DMS79 treated with DMSO at 0.1 percent for 48 hours (cell line): Measurements from ENCODE around the gene CHST3.

ENCODE experiments used
- DNase-seq: peaks from one replicate; lab custom pipeline; 2025; lab: John Stamatoyannopoulos, UW

The CHST3 gene

DNA sequence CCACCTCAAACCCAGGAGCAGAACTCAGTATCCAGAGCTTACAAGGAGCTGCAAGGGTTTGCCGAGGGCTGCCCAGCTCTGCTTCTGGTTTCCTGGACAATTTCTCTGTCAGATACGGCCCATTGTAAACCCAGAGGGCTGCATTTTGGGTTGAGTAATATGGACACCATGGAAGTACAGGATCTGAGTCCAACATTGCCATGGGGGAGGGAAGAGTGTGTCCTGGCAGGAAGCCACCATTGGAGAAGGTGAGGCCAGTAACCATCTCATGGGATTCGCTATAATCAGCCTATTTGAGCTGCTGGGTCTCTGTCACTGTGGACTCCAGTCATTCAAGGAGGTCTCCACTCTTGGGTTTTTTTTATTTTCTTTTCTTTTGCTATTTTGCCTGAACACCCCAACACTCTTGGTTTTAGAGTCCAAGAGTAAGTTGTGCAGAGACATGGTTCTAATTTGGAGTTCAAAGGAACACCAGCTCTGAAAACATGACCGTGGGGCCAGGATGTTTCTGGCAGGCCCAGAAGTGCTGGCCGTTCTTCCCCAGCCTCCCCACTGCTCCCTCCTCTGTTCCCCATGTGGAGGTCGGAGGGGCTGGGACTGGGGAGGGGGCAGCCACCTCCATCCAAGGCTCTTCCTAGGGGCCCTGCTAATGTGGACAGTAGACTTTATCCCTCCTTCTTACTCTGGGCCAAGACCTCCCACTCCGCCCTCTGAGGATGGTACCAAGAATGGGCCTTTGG lies 46.2 kb downstream of the CHST3 start:
- no peak for DNase-seq

DNA sequence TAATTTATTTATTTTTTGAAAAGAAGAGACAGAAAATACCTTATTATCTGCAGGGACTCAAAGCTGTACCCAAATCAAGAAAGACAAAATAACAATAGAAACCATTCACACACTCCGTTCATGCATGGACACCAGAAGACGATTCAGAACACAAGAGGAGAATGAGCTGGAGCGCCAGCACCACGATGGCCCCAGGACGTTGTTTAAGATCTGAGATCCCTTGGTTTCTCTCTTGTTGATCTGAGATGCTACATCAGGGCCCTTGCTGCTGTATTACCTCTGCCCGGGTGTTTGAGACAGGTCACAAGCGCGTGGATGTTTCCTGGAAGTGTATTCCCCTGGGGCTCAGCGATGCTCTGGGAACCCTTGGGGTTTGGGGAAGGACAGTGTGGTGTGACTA lies 46.8 kb downstream of the CHST3 start:
- DNase-seq, result no peak

DNA sequence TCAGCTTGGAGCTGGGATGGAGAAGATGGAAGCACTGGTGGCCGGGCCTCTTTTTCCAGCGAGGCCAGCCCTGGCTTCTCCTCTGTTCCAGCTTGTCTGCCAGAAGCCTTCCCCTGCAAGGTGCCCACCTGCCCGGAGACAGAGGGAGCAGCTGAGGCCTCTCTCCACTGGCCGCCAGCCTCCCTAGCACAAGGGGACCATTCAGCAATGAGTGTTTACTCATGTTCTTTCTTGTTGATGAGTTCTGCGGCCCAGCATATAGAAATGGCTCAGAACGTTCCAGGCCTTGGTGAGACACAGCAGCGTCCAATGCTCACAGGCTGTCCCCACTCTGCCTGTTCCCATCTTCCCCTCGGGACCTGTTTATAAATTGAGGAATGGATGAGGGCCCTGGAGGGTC lies 47.3 kb downstream of the CHST3 start:
- no peak for DNase-seq

DNA sequence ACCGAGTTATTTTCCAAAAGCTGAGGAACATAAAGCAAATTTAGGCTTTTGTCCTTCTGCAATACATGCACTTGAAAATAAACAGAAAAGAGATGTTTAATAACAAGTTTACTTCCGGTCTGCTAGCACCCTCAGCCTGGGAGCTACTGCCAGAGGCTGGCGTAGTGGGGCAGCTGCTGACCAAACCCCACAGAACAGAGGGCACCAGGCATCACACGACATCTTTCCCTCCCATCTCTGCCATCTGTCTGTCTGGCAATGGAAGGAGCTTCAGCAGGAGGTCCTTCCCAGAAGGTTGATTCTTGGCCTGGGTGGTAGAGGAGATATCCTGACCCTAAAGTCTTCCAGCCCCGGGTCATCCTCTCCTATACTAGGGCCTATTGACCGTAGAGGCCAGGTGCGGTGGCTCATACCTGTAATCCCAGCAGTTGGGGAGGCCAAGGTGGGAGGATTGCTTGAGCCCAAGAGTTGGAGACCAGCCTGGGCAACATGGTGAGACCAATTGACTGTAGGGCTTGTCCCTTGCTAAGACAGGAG lies 47.8 kb downstream of the CHST3 start:
- DNase-seq, result no peak

DNA sequence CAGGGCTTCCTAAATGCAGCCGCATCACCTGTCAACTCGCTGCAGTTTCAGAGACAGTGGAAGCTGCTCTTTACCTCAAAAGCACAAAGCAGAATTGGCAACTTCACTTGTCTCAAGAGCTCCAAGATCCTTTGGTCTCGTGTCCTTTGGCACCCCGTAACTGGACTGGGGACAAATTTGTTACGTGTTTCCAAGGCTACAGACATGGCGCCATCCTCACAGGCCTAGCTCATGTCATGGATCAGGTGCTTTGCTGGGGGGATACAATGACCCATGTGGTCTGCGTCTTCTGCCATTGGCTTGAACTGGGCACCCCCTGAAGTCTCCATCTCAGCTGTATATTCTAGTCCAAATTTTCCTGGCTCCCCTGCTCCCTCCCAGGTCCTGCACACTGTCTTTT lies 48.6 kb downstream of the CHST3 start:
- no peak for DNase-seq

DNA sequence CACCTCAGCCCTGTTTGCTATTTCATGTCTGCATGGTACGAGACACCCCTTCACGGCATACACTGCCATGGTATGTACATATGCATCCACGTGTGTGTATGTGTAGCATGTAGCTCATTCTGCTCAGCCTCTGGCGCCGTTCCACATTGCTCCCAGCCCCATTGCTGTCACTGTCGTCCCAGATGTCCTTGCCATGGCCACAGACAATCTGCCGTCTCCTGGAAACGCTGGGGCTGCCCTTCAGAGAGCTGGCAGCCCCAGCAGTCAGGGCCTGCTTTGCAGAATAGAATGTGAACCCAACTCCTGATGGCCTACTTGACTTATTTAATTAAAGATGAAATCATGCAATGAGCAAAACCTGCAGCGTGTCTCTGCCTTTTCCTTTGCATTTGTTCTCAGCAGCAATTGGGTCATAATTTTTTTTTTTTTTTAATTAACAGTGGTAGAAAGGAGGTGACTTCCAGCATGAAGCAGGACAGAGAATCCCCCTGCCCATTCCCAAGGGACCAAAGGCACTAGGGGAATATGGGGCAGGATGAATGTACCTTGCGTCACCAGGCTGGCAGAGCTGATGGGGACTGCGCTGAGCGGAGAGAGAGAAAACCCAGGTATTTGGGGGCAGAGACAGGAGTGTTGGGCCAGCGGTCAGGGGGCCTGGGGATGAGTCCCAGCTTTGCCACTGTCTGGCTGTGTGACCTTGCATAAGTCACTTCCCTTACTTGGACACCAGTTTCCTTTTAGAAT lies 49.2 kb downstream of the CHST3 start:
- DNase-seq, result no peak

DNA sequence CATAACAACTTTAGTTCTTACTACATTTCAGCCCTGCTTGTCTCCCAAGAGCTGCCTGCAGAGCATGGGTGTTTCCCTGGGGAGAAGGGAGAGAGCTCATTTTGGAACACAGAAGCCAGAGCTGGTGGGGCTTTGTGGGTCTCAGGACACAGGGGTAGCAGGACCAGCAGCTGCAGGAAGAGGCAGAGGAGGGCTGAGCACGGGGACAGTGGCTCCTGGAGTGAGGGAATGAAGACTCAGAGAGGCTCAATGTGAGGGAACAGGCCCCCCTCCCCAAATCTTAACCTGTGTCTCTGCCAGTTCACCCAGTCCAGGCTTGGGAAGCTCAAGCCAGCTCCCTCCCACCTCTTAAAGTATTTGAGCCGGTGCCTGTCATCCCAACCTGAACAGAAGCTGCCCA lies 50.0 kb downstream of the CHST3 start:
- no peak for DNase-seq

DNA sequence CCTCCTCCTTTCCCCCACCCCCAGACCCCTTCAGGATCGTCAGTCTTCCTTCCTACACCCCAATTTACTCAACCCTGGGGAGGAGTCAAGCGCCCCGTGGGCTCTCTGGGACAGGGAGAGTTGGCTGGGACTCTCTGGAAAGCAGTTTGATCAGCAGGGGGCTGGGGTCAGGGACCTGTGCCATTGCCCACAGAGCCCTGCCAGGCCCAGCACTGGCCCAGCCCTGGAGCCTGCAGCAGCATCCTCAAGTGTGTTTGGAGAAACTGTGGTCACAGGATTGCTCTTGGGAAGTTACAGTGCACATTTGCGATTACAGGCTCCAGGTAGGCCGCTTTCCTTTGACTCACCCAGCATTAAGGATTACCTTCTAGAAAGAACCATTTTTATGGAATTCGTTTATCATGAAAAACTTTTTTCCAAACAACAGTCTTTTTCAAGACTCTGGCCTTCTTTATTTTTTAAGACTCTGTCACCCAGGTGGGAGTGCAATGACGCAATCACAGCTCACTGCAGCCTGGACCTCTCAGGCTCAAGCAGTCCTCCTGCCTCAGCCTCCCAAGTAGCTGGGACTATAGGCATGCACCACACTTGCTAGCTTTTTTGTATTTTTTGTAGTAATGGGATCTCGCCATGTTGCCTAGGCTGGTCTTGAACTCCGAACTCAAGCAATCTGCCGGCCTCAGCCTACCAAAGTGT lies 50.7 kb downstream of the CHST3 start:
- no peak for DNase-seq

DNA sequence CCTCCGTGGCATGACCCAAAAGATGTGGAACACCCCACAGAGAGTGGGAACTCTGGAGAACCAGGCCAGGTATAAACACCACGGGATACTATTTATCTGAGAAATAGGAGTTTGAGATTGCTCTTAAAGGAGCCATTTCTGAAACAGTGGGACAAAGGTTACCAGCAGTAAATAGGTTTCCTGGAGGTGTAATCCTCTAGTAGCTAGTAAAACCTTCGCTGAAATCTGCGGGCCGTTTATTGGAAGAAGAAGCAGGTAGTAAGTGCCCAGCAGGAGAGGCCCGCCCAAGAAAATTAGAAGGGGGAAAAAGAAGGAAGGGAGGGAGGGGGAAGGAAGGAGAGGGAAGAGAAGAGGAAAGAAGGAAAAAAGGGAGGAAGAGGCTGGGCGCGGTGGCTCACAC lies 51.6 kb downstream of the CHST3 start:
- DNase-seq, result no peak

DNA sequence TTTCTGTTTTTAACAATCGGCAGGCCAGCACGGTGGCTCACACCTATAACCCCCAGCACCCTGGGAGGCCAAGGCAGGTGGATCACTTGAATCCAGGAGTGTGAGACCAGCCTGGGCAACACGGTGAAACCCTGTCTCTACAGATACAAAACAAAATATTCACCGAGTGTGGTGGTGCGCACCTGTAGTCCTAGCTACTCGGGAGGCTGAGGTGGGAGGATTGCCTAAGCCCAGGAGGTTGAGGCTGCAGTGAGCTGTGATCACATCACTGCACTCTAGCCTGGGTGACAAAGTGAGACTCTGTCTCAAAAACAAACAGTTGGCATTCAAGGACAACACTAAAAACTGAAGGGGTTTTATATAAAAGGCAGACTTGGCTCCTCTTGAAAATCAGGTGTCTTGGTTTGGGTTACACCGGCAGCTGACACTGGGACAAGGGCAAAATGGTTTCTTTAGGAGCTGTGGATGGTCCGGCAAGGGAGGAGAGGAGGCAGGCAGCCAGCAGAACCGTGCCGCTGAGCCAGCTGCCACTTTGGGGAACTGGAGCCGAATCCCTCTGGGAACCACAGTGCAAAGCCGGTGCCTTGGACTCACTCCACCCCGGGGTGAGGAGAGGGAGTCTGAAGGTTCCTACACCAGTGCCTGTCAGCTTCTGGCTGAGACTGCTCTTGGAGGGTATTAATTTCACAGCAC lies 52.6 kb downstream of the CHST3 start:
- no peak for DNase-seq

DNA sequence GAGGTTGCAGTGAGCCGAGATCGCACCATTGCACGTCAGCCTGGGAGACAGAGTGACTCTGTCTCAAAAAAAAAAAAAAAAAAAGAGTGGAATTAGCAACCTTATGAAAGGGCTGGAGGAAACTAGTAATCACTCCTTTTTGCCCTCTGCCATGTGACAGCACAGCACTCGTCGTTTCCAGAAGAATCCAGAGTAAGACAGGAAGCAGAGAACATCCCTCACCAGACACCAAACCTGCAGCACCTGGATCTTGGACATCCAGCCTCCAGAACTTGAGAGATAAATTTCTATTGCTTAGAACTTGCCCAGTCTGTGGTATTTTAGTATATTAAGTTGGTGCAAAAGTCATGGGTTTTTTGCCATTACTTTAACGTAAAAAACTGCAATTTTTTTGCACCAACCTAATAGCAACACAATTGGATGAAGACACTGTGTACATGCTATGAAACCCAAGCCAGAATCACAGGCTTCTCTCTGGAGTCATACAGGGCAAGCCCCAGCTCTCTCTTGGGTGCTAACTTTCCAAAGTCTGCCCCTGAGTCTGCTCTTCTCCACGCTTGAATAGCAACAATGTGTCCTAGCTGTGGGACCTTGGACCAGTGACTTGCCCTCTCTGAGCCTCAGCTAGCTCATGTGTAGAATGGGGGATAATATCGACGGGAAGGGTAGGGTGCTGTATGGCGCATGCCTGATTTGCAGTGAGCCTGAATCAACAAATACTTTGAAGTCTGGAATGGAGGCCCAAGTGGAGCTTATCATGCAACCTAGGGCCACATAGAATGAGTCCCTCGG lies 55.1 kb downstream of the CHST3 start:
- no peak for DNase-seq

DNA sequence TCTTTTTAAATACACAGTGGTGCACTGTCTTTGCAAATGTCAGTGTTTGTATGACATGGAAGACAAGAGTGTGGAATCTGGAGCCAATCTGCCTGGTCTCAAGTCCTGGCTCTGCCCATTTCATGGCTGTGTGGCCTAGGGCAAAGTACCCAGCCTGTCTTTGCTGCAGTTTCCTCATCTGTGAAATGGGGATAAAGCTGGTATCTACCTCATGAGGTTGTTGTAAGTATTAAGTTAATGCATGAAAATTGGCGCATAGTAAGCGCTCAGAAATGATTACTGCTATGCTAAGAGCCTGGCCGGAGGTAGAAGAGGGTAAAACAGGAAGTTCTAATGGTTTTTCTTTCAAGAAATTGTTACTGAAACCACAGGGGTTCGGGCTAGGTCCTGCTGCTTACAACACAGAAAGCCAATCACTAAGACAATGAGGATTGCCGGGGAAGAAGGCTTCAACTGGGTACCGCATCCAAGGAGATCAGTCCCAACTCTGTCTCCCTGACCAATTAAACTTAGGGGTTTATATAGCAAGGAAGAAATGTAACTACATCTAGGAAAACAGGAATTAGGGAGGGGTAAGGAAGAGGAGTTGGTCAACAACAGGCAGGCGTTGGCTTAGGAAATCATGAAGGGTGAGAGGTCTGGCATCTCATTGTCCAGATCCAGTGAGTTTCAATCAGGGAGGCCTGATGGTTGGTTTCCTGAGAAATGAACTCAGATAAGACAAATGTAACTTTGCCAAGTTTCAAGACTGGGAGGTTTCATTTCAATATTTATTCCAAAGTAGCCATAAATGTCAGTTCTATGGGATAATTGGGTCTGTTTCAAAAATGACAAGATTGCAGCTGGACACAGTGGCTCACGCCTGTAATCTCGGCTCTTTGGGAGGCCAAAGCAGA lies 57.0 kb downstream of the CHST3 start:
- no peak for DNase-seq

DNA sequence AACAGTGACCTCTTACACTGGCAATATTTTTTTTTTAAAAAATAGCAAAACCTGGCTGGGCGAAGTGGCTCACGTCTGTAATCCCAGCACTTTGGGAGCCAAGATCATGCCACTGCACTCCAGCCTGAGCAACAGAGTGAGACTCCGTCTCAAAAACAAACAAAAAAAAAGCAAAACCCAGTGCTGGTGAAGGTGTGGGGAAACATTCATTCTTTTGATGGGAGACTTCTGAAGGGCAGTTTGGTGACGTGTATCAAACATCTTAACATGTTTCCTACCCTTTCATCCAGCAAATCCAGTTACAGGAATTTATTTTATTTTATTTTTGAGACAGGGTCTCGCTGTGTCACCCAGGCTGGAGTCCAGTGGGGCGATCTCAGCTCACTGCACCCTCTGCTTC lies 58.0 kb downstream of the CHST3 start:
- no peak for DNase-seq

DNA sequence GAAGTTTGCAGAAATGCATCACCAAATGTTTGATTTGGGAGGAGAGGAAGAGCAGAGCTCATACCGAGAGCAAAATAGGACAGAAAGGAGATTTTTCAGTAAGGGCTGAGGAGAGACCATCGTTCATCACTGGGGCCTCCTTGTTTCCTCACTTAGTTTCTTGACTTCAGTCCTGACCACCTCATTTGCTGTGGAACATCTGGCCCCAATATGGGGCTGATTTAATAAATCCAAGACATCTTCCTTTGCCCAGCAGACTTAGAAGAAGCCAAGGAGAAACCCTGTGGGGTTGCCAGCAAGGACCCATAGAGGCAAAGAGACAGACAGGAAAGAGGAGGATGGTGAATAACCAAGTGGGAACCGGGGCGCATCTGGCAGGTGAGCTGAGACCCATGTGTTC lies 60.4 kb downstream of the CHST3 start:
- DNase-seq, result no peak

DNA sequence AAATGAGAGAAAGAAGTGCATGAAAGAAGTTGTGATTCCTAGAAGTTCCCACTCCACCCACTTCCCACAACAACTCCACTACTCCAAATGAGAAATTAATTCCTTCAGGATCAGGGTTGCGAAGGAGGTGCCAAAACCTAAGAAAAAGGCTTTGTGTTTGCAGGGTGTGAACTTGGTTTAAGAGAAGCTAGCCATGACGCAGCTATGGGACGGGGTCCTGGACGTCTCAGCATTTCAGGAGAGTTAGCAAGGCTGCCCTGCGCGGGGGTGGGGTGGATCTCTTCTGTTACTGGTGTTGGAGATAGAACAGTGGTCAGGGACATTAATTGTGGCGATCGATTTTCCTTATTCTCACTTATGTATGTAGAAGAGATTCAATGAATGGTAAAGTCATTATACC lies 61.2 kb downstream of the CHST3 start:
- no peak for DNase-seq

DNA sequence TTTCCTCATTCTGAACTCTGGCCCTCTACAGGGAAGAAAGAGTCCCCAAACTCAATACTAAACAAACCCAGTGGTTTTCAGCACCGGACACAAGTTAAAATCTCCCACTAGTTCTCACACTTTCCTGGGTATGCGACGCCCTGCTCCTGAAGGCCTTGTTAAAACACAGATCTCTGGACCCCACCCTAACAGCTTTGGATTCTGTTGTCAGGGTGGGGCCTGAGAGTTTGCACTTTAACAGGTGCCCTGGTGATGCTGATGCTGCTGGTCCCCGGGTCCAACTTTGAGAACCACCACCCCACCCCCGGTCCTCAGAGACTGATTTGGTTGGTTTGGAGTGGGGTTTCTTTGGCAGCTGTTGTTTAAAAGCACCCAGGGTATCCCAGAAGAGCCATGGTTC lies 61.6 kb downstream of the CHST3 start:
- DNase-seq, result no peak

DNA sequence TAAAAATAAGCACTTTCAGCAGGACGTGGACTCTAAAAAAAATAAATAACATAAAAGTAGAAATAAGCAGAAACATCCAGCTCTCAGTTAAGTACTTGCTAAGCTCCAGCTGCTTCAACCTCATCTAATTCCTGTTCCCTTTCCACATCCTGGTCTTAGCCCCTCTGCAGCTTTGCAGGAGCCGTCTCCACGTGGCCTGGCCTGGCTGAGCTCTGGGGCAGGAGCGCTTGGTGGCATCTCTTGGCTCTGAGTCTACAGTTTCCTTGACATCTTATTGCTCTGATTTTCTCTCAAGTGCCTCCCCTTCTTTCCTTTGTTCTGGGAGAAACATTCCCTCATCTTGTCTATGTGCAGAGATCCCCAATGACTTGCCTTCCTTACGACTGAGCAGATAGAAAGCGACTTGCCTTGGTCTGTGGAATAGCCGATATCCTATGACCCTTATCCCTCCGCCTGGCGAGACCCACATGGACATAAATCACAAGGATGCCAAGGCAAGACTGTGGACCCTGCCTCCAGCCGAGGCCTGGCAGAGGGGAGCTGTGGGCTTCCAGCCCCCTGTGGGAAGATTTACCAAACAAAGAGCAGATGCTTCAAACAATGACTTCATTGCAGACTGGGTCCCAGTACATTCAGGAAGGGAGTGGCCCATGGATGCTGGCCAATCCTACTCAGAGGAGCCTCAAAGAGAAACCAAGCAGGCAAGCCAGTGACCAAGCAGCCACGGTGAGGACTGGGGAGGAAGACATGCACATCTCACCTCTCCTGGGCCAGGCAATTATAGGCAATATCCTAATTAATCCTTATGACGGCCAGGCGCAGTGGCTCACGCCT lies 62.3 kb downstream of the CHST3 start:
- no peak for DNase-seq

DNA sequence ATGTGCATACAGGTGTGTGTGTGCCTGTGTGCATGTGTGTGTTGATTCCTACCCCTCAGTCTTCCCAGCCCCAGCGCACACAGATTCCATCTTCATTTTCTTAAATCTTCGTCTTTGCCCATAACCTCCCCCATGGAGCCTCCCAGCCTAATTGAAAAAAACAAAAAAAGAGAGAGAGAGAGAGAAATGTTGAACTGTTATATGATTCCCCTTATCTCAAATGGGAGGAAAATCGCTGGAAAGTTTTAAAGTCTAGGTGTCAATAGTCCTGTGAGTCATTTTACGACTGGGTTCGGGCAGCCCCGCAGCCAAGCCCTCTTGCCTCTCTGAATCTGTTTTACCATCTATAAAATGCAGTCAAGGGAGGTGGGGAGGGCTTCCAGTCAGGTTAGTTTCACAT lies 63.3 kb downstream of the CHST3 start:
- no peak for DNase-seq

DNA sequence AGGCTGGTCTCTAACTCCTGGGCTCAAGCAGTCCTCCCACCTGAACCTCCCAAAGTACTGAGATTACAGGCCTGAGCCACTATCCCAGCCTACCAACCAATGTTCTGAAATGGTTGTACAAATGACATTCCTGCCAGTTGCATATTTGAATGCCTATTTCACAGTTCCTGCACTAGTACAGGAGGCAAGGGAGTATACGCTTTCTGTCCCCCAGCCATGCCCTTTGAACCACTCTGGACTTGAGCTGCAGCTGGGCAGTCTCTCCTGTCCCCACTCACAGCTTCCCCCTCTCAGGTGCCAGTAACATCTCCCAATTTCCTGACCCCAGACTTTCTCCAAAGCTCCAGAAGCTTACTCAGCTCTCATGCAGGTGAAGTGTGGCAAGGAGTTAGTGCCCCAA lies 65.2 kb downstream of the CHST3 start:
- DNase-seq, result no peak
